Esophagus squamous epithelium (tissue), 4 donors: ENCODE data around the gene OSBPL10.

Experiments
- CTCF ChIP-seq, 6 experiments: fragments of 450-650 bp in 4 of 6; fragments of 200-600 bp in 2 of 6; sonication (generic) in 2 of 6; IDR thresholded peaks; one replicate each; pipeline ENCODE4 v1.5.1; 2016 to 2019; ENCODE audit warnings: antibody characterized with exemption in 6 of 6, mild to moderate bottlenecking in 4 of 6, moderate library complexity in 4 of 6
- POLR2A ChIP-seq, 4 donors: fragments of 450-650 bp; IDR thresholded peaks; one replicate each; pipeline ENCODE4 v1.6.1; 2017; ENCODE audit warnings: antibody characterized with exemption in 4 of 4, mild to moderate bottlenecking in 4 of 4, moderate library complexity in 3 of 4

- TF ChIP-seq CTCF (IDR thresholded peaks at IDR 0.05) (no peak), POLR2A (IDR thresholded peaks at IDR 0.05) (no peak)
Measured at GRCh38 chr3:31847760-31848159, 133.3 kb downstream of the OSBPL10 start.
